Left cardiac atrium (tissue), 4 donors: ENCODE data around the gene MTA1. TPM values are rescaled to one million over a fixed set of nuclear protein-coding genes. Genes with fewer than 3 reads are reported as not detected.

Source experiments
- ATAC-seq, 2 donors: fragments of 200-7000 bp; cut with Tn5 transposase; one replicate each; pipeline ENCODE4 v1.9.1; 2020; ENCODE audit warnings: mild to moderate bottlenecking in 2 of 2, moderate library complexity in 2 of 2
- DNase-seq: peaks from one replicate; pipeline ENCODE4 v3.0.0-alpha.2; 2020
- intact Hi-C, 2 donors: fragments of 100-400 bp; cut with DNase I; formaldehyde crosslinking; loops; one replicate each; pipeline versions ENCODE4 v1.14.1 to v1.15.1; 2022 to 2023
- total RNA-seq, 2 donors: library from RNA; stranded (reverse); fragmentation: NEBNext Ultra II Directional; extraction: Animal tissue kit (Norgen Biotek cat#: 25700); gene quantifications; one replicate each; pipeline ENCODE4 v1.2.1, GENCODE V29; 2021
- donor health status: DM: no; HTN: yes; CAD: no.
- donor health status: DM: no; HTN: yes; CAD: no; lungs with severe emphysema.
- donor health status: DM: yes; HTN: yes; CAD: no.
- donor health status: Dilated cardiomyopathy.

MTA1 gene
- total RNA-seq, 2 donors from 2014 or later: 99.5 to 115 TPM

- ATAC-seq (no peak), DNase-seq (no peak)
- intact Hi-C loops: loop anchor here in 1 of 2 donors (10.0 kb wide), 1 partner anchor 52 kb away; no protein-coding TSS in a partner anchor
These were observed 16.8 kb downstream of the MTA1 start for GRCh38 chr14:105436402-105436801.

- DNase-seq: no peak
- ATAC-seq: no peak
- intact Hi-C loops: loop anchor here in 1 of 2 donors (10.0 kb wide), 1 partner anchor 52 kb away; no protein-coding TSS in a partner anchor
These were observed 17.5 kb downstream of the MTA1 start for GRCh38 chr14:105436891-105437722.

- intact Hi-C loops: loop anchor here in 1 of 2 donors (10.0 kb wide), 1 partner anchor 53 kb away; no protein-coding TSS in a partner anchor
- DNase-seq (no peak), ATAC-seq (no peak)
These were observed 18.3 kb downstream of the MTA1 start for GRCh38 chr14:105437723-105438500.

GRCh38 chr14:105439179-105439578 is 19.6 kb downstream of the MTA1 start:
- intact Hi-C loops: loop anchor here in 1 of 2 donors (10.0 kb wide), 1 partner anchor 54 kb away; no protein-coding TSS in a partner anchor
- DNase-seq (no peak), ATAC-seq (no peak)

GRCh38 chr14:105439710-105440553 is 20.3 kb downstream of the MTA1 start:
- DNase-seq (no peak), ATAC-seq (no peak)
- intact Hi-C loops: loop anchor here in 1 of 2 donors (10.0 kb wide), 1 partner anchor 55 kb away; no protein-coding TSS in a partner anchor

GRCh38 chr14:105440554-105440900 is 20.9 kb downstream of the MTA1 start:
- ATAC-seq (no peak), DNase-seq (no peak)
- intact Hi-C loops: no loop called here

GRCh38 chr14:105440992-105441391 is 21.4 kb downstream of the MTA1 start:
- intact Hi-C loops: no loop called here
- no peak for DNase-seq

GRCh38 chr14:105442125-105442524 is 22.5 kb downstream of the MTA1 start:
- intact Hi-C loops: no loop called here
- ATAC-seq (no peak), DNase-seq (no peak)

More at GRCh38 chr14:105440992-105441391, 21.4 kb downstream of the MTA1 start:
- ATAC-seq: no peak

- intact Hi-C loops: no loop called here
- no peak for DNase-seq
- no peak for ATAC-seq
These were observed 23.2 kb downstream of the MTA1 start for GRCh38 chr14:105442834-105443233.

- no peak for DNase-seq
- intact Hi-C loops: loop anchor here in 1 of 2 donors (5.0 kb wide), 1 partner anchor 73 kb away; no protein-coding TSS in a partner anchor
- no peak for ATAC-seq
These were observed 25.2 kb downstream of the MTA1 start for GRCh38 chr14:105444859-105445258.

- DNase-seq: no peak
- no peak for ATAC-seq
- intact Hi-C loops: loop anchor here in 1 of 2 donors (5.0 kb wide), 1 partner anchor 73 kb away; no protein-coding TSS in a partner anchor
These were observed 25.7 kb downstream of the MTA1 start for GRCh38 chr14:105445290-105445689.

GRCh38 chr14:105445901-105446845 is 26.5 kb downstream of the MTA1 start:
- intact Hi-C loops: loop anchor here in 1 of 2 donors (5.0 kb wide), 1 partner anchor 74 kb away; no protein-coding TSS in a partner anchor
- DNase-seq: no peak
- ATAC-seq: no peak

- DNase-seq (no peak), ATAC-seq (no peak)
- intact Hi-C loops: loop anchor here in 1 of 2 donors (5.0 kb wide), 1 partner anchor 75 kb away; no protein-coding TSS in a partner anchor
These were observed 27.3 kb downstream of the MTA1 start for GRCh38 chr14:105446971-105447370.

- ATAC-seq: peak; percentile 1 to 2
- intact Hi-C loops: loop anchor here in 1 of 2 donors (2.0 to 5.0 kb wide), 2 partner anchors 41 to 76 kb away; no protein-coding TSS in a partner anchor
These were observed 28.3 kb downstream of the MTA1 start for GRCh38 chr14:105447651-105448640.

GRCh38 chr14:105448706-105449111 is 29.1 kb downstream of the MTA1 start:
- intact Hi-C loops: loop anchor here in 1 of 2 donors (2.0 to 5.0 kb wide), 2 partner anchors 40 to 76 kb away; no protein-coding TSS in a partner anchor
- DNase-seq (peak; percentile 81), ATAC-seq (peak; percentile 86 to 90)

More at GRCh38 chr14:105447651-105448640, 28.3 kb downstream of the MTA1 start:
- DNase-seq: no peak
